H9 (cell line): ENCODE results near the gene YAP1. TPM values are rescaled to one million over a fixed set of nuclear protein-coding genes. Genes with fewer than 3 reads are reported as not detected.

Source experiments
- DNase-seq: peaks from one replicate; pipeline ENCODE4 v3.0.0-alpha.2; 2017
- H2AFZ ChIP-seq: one replicate; pipeline ENCODE4 v1.6.1; 2013; ENCODE audit warnings: mild to moderate bottlenecking, low read length, control low read depth, moderate library complexity
- H2AK5ac ChIP-seq: 2 replicates; pipeline ENCODE4 v1.6.1; 2013; ENCODE audit warnings: low read length, control low read depth, mixed read lengths; ENCODE audit not compliant: insufficient read length
- H2BK120ac ChIP-seq: one replicate; pipeline ENCODE4 v1.6.1; 2013; ENCODE audit warnings: low read depth, mild to moderate bottlenecking, low read length, control low read depth, inconsistent platforms; ENCODE audit not compliant: poor library complexity, severe bottlenecking
- H2BK12ac ChIP-seq: 2 replicates; pipeline ENCODE4 v1.6.1; 2013; ENCODE audit warnings: low read length, control low read depth, mixed read lengths, low read depth; ENCODE audit not compliant: insufficient read length
- H2BK15ac ChIP-seq: 2 replicates; pipeline ENCODE4 v1.6.1; 2013; ENCODE audit warnings: low read depth, low read length, control low read depth
- H2BK20ac ChIP-seq: one replicate; pipeline ENCODE4 v1.6.1; 2013; ENCODE audit warnings: low read depth, mild to moderate bottlenecking, low read length, control low read depth, inconsistent platforms; ENCODE audit not compliant: poor library complexity, severe bottlenecking
- H2BK5ac ChIP-seq: 2 replicates; pipeline ENCODE4 v1.6.1; 2013; ENCODE audit warnings: low read length, control low read depth, mixed read lengths; ENCODE audit not compliant: insufficient read length
- H3K14ac ChIP-seq: 2 replicates; pipeline ENCODE4 v1.6.1; 2013; ENCODE audit warnings: low read length, control low read depth; ENCODE audit not compliant: insufficient read depth
- H3K18ac ChIP-seq: 2 replicates; pipeline ENCODE4 v1.6.1; 2013; ENCODE audit warnings: low read depth, mild to moderate bottlenecking, mixed read lengths, low read length, control low read depth; ENCODE audit not compliant: insufficient read length
- H3K23ac ChIP-seq: 2 replicates; pipeline ENCODE4 v1.6.1; 2013; ENCODE audit warnings: low read length, control low read depth, mixed read lengths, low read depth; ENCODE audit not compliant: insufficient read length
- H3K23me2 ChIP-seq: 2 replicates; pipeline ENCODE4 v1.6.1; 2013; ENCODE audit warnings: low read depth, mild to moderate bottlenecking, mixed read lengths, low read length, control low read depth; ENCODE audit not compliant: insufficient read length, poor library complexity, severe bottlenecking
- H3K27ac ChIP-seq: 2 replicates; pipeline ENCODE4 v1.5.1; 2013; ENCODE audit warnings: low read length, control low read depth, mixed read lengths, low read depth; ENCODE audit not compliant: insufficient read length
- H3K27me3 ChIP-seq: 2 replicates; pipeline ENCODE4 v1.6.1; 2013; ENCODE audit warnings: low read length, control low read depth, inconsistent platforms; ENCODE audit not compliant: insufficient read depth
- H3K4ac ChIP-seq: 2 replicates; pipeline ENCODE4 v1.6.1; 2013; ENCODE audit warnings: low read depth, mild to moderate bottlenecking, control low read depth, inconsistent platforms, low read length, moderate library complexity
- H3K4me1 ChIP-seq: 2 replicates; pipeline ENCODE4 v1.6.1; 2013; ENCODE audit warnings: low read length, control low read depth, inconsistent platforms; ENCODE audit not compliant: insufficient read depth
- H3K4me2 ChIP-seq: 2 replicates; pipeline ENCODE4 v1.6.1; 2013; ENCODE audit warnings: low read length, control low read depth, mixed read lengths; ENCODE audit not compliant: insufficient read length, insufficient read depth
- H3K56ac ChIP-seq: 2 replicates; pipeline ENCODE4 v1.6.1; 2013; ENCODE audit warnings: low read depth, mild to moderate bottlenecking, mixed read lengths, low read length, control low read depth; ENCODE audit not compliant: insufficient read length
- H3K79me1 ChIP-seq: 2 replicates; pipeline ENCODE4 v1.6.1; 2013; ENCODE audit warnings: low read depth, mild to moderate bottlenecking, moderate library complexity, low read length, control low read depth, inconsistent platforms; ENCODE audit not compliant: insufficient read depth, poor library complexity, severe bottlenecking
- H3K79me2 ChIP-seq: 2 replicates; pipeline ENCODE4 v1.6.1; 2013; ENCODE audit warnings: low read length, control low read depth, inconsistent platforms; ENCODE audit not compliant: insufficient read depth
- H3K9ac ChIP-seq: 2 replicates; pipeline ENCODE4 v1.6.1; 2013; ENCODE audit warnings: low read length, control low read depth, mixed read lengths; ENCODE audit not compliant: insufficient read length; ENCODE audit errors: extremely low read depth
- H3K9me3 ChIP-seq: one replicate; pipeline ENCODE4 v1.6.1; 2013; ENCODE audit warnings: low read depth, low read length, inconsistent platforms; ENCODE audit not compliant: control insufficient read depth
- H3T11ph ChIP-seq: one replicate; pipeline ENCODE4 v1.6.1; 2013; ENCODE audit warnings: mild to moderate bottlenecking, low read length, control low read depth, inconsistent platforms
- H4K20me1 ChIP-seq: one replicate; pipeline ENCODE4 v1.6.1; 2013; ENCODE audit not compliant: control insufficient read depth, insufficient read length, insufficient read depth
- H4K5ac ChIP-seq: 2 replicates; pipeline ENCODE4 v1.6.1; 2013; ENCODE audit warnings: low read depth, mild to moderate bottlenecking, mixed read lengths, low read length, control low read depth; ENCODE audit not compliant: insufficient read length
- H4K8ac ChIP-seq: replicated peaks from 2 replicates; pipeline ENCODE4 v1.6.1; 2013; ENCODE audit warnings: low read length, control low read depth, mixed read lengths, low read depth; ENCODE audit not compliant: insufficient read length
- H4K91ac ChIP-seq: 2 replicates; pipeline ENCODE4 v1.6.1; 2013; ENCODE audit warnings: low read depth, mild to moderate bottlenecking, moderate library complexity, mixed read lengths, low read length, control low read depth; ENCODE audit not compliant: insufficient read length
- H3K27ac Mint-ChIP-seq, 3 experiments: 2 replicates in 2 of 3; 3 replicates in 1 of 3; pipeline ENCODE4 v1.8.0; 2020 to 2021; ENCODE audit warnings: mixed read lengths in 3 of 3, mild to moderate bottlenecking in 1 of 3, moderate library complexity in 1 of 3
- H3K27me3 Mint-ChIP-seq: 2 replicates; pipeline ENCODE4 v1.8.0; 2021; ENCODE audit warnings: low read depth, mild to moderate bottlenecking, moderate library complexity, mixed read lengths
- H3K36me3 Mint-ChIP-seq, 3 experiments: 2 replicates in 2 of 3; 3 replicates in 1 of 3; pipeline ENCODE4 v1.8.0; 2020 to 2021; ENCODE audit warnings: low read depth in 3 of 3, mixed read lengths in 3 of 3; ENCODE audit not compliant: insufficient read depth in 1 of 3
- H3K4me1 Mint-ChIP-seq, 2 experiments: 2 replicates each; pipeline ENCODE4 v1.8.0; 2020; ENCODE audit warnings: mixed read lengths in 2 of 2
- H3K4me3 Mint-ChIP-seq, 2 experiments: 2 replicates in 1 of 2; 3 replicates in 1 of 2; pipeline ENCODE4 v1.8.0; 2020 to 2021; ENCODE audit warnings: mild to moderate bottlenecking in 2 of 2, mixed read lengths in 2 of 2, moderate library complexity in 1 of 2
- H3K9me3 Mint-ChIP-seq, 2 experiments: 2 replicates in 1 of 2; 3 replicates in 1 of 2; pipeline ENCODE4 v1.8.0; 2020; ENCODE audit warnings: mild to moderate bottlenecking in 2 of 2, mixed read lengths in 2 of 2, moderate library complexity in 1 of 2
- CTCF ChIP-seq: fragments of 200-600 bp; sonication (generic); conservative IDR thresholded peaks from 3 replicates; pipeline ENCODE4 v1.8.0; 2021; ENCODE audit warnings: antibody characterized with exemption, mild to moderate bottlenecking
- WGBS: extraction: QIAGEN DNeasy Blood & Tissue Kit; methylation state at CpG from one replicate; pipeline ENCODE4 v1.1.7; 2013; ENCODE audit warnings: missing lambda C conversion rate, low lambda C conversion rate, mixed read lengths; ENCODE audit not compliant: insufficient read length; ENCODE audit errors: extremely low coverage; 5-methylcytosine and 5-hydroxymethylcytosine counted together
- total RNA-seq: library from RNA; stranded (reverse); gene quantifications from 2 replicates; pipeline ENCODE4 v1.2.1, GENCODE V29; 2021

Gene YAP1
- total RNA-seq, 1 experiment from 2014 or later = 124 TPM

DNA sequence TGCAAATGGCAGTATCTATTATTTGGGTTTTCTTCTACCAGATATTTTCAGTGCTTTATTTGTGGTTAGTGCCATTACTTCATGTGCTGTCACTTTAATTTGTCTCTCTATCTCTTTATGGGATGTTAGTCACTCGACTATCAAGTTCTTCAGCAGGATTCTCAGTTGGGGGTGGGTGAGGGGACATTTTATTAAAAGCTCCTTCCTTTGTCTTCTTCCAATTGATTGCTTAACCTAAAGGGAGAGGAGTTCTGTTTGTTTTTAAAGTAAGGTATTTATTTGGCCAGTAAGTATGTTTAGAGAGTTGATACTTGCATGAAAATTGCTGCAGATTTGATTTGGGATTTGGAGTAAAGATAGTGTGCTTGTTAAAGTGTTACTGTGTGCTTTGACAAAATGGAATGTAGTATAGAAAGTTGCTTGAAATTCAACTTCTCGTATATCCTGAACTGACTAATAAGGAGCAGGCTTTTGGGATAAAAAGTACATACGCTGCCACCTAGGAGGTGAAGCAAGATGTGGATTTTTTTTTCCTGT is 10.3 kb downstream of the YAP1 start:
- Mint-ChIP-seq H3K4me3 (peak overlapping the region in 1 of 2 experiments; percentile 33; a peak in 2 of 5 replicates), H3K27ac (peak overlapping the region; percentile 23 to 45 (median 44); a peak in 5 of 7 replicates), H3K4me1 (peaks cover 61 to 64% of the 10 kb centered on the region in 2 experiments), H3K27me3 (no peaks in the 10 kb centered on the region; the same call in 1 of the 2 replicates), H3K36me3 (peaks cover 31 to 45% (median 45%) of the 10 kb centered on the region in 3 experiments), H3K9me3 (peaks cover 21 to 23% of the 10 kb centered on the region in 2 experiments)
- no peak overlapping the region; the same call in 1 of the 2 replicates for H3K14ac ChIP-seq
- no peak overlapping the region for H2BK20ac ChIP-seq
- H3K79me1 ChIP-seq = peaks cover 6% of the 10 kb centered on the region
- no peak overlapping the region for H2AK5ac ChIP-seq
- H3K9ac ChIP-seq = no peak overlapping the region
- no peaks in the 10 kb centered on the region for H3K27me3 ChIP-seq
- no peak overlapping the region for H3T11ph ChIP-seq
- H3K4ac ChIP-seq = no peak overlapping the region
- WGBS = no CpG with 5 or more reads among the region's 3 CpGs
- H4K5ac ChIP-seq = no peak overlapping the region
- H4K8ac ChIP-seq = no peak overlapping the region
- H3K23ac ChIP-seq = no peak overlapping the region
- TF ChIP-seq CTCF = no peak
- H2BK15ac ChIP-seq = no peak overlapping the region
- peaks cover 18% of the 10 kb centered on the region; the same call in 1 of the 2 replicates for H3K79me2 ChIP-seq
- no peaks in the 10 kb centered on the region for H3K23me2 ChIP-seq
- peaks cover 6% of the 10 kb centered on the region for H3K4me1 ChIP-seq
- no peak overlapping the region for H3K56ac ChIP-seq
- no peak overlapping the region for H2BK5ac ChIP-seq
- no peak overlapping the region for H3K27ac ChIP-seq
- no peak overlapping the region for H3K18ac ChIP-seq
- no peak overlapping the region for H2AFZ ChIP-seq
- no peak overlapping the region for H4K91ac ChIP-seq
- H4K20me1 ChIP-seq = no peaks in the 10 kb centered on the region
- no peaks in the 10 kb centered on the region for H3K9me3 ChIP-seq
- H3K4me2 ChIP-seq = no peak overlapping the region
- no peak overlapping the region for H2BK12ac ChIP-seq
- H2BK120ac ChIP-seq = no peak overlapping the region
- no peak for DNase-seq
